HCT116 (cell line): ENCODE data around the gene MFAP2.

Source experiments
- CEBPB ChIP-seq: IDR thresholded peaks from 2 replicates; pipeline ENCODE4 v1.6.1; 2012; ENCODE audit warnings: low read depth
- EZH2 ChIP-seq: fragments of 200-600 bp; sonication (generic); IDR thresholded peaks from 2 replicates; pipeline ENCODE4 v1.6.1; 2017; ENCODE audit warnings: antibody characterized with exemption, mixed run types
- FOSL1 ChIP-seq: IDR thresholded peaks from 2 replicates; pipeline ENCODE4 v1.6.1; 2012; ENCODE audit warnings: low read depth
- JUND ChIP-seq: IDR thresholded peaks from 2 replicates; pipeline ENCODE4 v1.6.1; 2012
- POLR2A ChIP-seq: IDR thresholded peaks from 2 replicates; pipeline ENCODE4 v1.7.0; 2011; ENCODE audit warnings: borderline replicate concordance; ENCODE audit not compliant: insufficient read depth, insufficient read length; ENCODE audit errors: extremely low read depth
- POLR2AphosphoS5 ChIP-seq: IDR thresholded peaks from 2 replicates; pipeline ENCODE4 v1.6.1; 2011; ENCODE audit warnings: mild to moderate bottlenecking, low read depth, low read length, moderate library complexity
- SP1 ChIP-seq: IDR thresholded peaks from 2 replicates; pipeline ENCODE4 v1.6.1; 2012; ENCODE audit warnings: low read depth
- YY1 ChIP-seq: IDR thresholded peaks from 2 replicates; pipeline ENCODE4 v1.6.1; 2011; ENCODE audit warnings: low read length, low read depth, moderate library complexity, mild to moderate bottlenecking; ENCODE audit not compliant: insufficient replicate concordance; ENCODE audit errors: extremely low read depth
- TF ChIP-seq, protein P1 (sequence below), 3 experiments: fragments of 200-600 bp in 1 of 3; sonication (generic) in 1 of 3; IDR thresholded peaks in 2 of 3; conservative IDR thresholded peaks in 1 of 3; 2 replicates each; pipeline ENCODE4 v1.5.1; 2012 to 2017; ENCODE audit warnings: low read depth in 2 of 3, low read length in 2 of 3, antibody characterized with exemption in 1 of 3, borderline replicate concordance in 1 of 3, control low read depth in 1 of 3, mild to moderate bottlenecking in 1 of 3, mixed read lengths in 1 of 3, mixed run types in 1 of 3, moderate library complexity in 1 of 3; ENCODE audit not compliant: insufficient read depth in 1 of 3
- TF ChIP-seq, protein P2 (sequence below): IDR thresholded peaks from 2 replicates; pipeline ENCODE4 v1.6.1; 2012

DNA sequence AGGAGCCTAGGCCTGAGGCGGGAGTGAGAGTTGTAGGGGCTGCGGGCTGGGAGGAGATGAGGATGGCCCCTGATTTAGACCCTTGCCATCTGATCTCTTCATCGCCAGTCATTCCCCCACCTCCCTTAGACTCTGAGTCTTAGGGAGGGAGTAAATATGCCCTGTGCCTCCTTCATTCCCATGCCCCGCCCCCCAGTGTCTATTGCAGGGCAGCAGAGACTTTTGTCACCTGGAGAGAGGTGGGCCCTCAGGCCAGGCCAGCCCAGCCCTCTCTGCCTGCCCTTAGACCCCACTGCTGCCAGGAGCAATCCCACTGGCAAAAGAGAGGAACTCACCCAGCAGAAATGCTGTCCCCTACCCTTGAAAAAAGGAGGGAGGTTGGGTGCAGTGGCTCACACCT lies 3.2 kb upstream of the MFAP2 start:
- TF ChIP-seq, protein P1, sequence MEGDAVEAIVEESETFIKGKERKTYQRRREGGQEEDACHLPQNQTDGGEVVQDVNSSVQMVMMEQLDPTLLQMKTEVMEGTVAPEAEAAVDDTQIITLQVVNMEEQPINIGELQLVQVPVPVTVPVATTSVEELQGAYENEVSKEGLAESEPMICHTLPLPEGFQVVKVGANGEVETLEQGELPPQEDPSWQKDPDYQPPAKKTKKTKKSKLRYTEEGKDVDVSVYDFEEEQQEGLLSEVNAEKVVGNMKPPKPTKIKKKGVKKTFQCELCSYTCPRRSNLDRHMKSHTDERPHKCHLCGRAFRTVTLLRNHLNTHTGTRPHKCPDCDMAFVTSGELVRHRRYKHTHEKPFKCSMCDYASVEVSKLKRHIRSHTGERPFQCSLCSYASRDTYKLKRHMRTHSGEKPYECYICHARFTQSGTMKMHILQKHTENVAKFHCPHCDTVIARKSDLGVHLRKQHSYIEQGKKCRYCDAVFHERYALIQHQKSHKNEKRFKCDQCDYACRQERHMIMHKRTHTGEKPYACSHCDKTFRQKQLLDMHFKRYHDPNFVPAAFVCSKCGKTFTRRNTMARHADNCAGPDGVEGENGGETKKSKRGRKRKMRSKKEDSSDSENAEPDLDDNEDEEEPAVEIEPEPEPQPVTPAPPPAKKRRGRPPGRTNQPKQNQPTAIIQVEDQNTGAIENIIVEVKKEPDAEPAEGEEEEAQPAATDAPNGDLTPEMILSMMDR (IDR thresholded peaks at IDR 0.05 in 2 of 3, conservative IDR thresholded peaks at IDR 0.05 in 1 of 3; ENCODE audit: borderline replicate concordance in 1 of 3, insufficient read depth in 1 of 3, low read depth in 2 of 3, low read length in 2 of 3) = no peak
- TF ChIP-seq POLR2A (no peak), POLR2AphosphoS5 (no peak), JUND (no peak), SP1 (no peak), YY1 (no peak), FOSL1 (no peak), EZH2 (no peak), CEBPB (no peak)
- TF ChIP-seq, protein P2, sequence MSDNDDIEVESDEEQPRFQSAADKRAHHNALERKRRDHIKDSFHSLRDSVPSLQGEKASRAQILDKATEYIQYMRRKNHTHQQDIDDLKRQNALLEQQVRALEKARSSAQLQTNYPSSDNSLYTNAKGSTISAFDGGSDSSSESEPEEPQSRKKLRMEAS = no peak
